ENCODE results near the gene PPP6R1.

PPP6R1 gene

DNA sequence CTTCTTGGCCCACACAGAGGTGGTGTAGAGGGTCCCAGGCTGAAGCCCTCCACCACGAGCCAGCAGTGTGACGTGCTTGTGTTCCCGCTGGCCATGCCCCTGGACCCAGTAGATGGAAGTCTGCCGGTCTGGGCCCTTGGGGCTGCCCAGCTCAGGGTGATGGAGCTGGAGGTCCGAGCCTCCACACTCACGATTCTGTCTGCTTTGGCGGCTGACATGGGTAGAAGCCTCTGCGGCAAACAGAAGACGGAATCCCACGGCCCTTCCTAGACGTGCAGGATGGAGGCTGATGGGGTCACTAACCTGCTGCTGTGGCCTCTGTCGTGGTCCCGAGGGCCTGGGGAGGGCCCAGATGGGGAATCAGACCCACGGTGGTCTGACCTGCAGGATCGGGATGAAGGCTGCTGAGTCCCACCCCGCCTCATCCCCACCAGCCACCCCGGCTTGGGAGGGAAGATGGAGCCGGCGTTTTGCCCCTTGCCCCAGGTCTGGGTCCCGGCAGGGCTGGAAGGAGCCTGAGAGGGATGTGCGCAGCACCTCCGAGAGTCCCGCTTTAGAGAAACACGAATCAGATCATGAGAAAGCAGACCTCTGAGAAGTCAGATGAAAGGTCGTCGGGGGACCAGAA, 34.7 kb downstream of the PPP6R1 start:
- peak overlapping the region; percentile 29 for H3K27ac ChIP-seq
- DNase-seq (ENCODE audit: low spot score): no peak
- TF ChIP-seq, protein P1, sequence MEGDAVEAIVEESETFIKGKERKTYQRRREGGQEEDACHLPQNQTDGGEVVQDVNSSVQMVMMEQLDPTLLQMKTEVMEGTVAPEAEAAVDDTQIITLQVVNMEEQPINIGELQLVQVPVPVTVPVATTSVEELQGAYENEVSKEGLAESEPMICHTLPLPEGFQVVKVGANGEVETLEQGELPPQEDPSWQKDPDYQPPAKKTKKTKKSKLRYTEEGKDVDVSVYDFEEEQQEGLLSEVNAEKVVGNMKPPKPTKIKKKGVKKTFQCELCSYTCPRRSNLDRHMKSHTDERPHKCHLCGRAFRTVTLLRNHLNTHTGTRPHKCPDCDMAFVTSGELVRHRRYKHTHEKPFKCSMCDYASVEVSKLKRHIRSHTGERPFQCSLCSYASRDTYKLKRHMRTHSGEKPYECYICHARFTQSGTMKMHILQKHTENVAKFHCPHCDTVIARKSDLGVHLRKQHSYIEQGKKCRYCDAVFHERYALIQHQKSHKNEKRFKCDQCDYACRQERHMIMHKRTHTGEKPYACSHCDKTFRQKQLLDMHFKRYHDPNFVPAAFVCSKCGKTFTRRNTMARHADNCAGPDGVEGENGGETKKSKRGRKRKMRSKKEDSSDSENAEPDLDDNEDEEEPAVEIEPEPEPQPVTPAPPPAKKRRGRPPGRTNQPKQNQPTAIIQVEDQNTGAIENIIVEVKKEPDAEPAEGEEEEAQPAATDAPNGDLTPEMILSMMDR (conservative IDR thresholded peaks at IDR 0.05; ENCODE audit: low read depth): no peak
- POLR2A ChIA-PET (ENCODE audit: low non-redundant PET): no interaction called here
- CTCF ChIA-PET: no interaction called here

DNA sequence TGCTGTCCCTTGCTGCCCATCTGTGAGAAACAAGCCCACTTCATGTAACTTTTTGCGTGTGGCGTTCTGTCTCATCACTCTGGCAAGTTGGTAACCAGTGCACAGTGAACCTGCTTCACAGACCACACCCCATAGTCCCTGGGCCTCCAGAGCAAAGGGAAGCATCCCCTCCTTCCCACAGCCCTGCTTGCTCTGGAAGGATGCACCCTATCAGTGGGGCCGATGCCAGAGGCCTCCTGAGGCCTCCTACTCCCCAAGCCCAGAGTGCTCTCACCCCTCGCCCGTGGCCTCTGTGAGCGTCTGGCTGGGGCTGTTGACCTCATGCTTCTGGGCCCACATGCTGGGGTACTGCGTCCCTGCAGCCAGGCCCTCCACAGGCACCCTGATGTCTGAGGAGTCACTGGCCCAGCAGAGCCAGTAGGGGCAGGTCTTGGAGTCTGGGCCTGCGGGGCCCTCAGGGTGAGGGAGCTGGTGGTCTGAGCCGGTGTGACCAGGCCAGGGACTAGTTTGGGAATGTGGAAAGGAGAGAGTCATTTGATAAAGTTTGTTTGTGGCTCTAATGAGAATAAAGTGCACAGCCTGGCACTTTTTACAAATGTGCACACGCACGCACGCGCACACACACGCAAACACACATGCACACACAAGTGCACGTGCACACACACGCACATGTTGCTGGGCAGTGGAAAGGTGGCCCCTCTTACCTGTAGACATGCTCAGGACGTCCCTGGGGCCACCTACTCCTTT, 35.4 kb downstream of the PPP6R1 start:
- TF ChIP-seq, protein P1 (conservative IDR thresholded peaks at IDR 0.05; ENCODE audit: low read depth): no peak
- ChIA-PET CTCF (no interaction called here), POLR2A (ENCODE audit: low non-redundant PET) (no interaction called here)
- H3K27ac ChIP-seq: peak overlapping the region; percentile 29
- DNase-seq (ENCODE audit: low spot score): no peak

DNA sequence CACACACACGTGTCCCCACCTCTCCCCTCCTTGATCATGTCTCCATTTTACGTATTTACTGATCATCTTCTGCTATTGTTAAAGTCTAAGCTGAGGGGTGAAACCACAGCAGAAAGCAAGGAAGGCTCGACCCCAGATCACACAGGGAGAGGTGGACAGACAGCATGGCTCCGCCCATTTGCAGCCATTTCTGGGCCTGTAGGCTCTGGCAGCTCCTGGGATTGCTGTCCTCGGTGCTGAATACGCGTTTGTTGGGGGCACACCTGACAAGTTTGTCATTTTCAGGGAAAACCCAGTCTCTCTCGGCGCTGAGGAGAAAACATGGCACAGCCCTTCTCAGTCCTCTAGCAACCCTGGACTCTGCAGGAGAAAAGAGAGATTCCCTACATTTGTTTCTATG, 38.3 kb downstream of the PPP6R1 start:
- DNase-seq (ENCODE audit: low spot score): no peak
- no peak overlapping the region for H3K27ac ChIP-seq
- CTCF ChIA-PET: no interaction called here
- TF ChIP-seq, protein P1 (conservative IDR thresholded peaks at IDR 0.05; ENCODE audit: low read depth): no peak
- POLR2A ChIA-PET (ENCODE audit: low non-redundant PET): no interaction called here

DNA sequence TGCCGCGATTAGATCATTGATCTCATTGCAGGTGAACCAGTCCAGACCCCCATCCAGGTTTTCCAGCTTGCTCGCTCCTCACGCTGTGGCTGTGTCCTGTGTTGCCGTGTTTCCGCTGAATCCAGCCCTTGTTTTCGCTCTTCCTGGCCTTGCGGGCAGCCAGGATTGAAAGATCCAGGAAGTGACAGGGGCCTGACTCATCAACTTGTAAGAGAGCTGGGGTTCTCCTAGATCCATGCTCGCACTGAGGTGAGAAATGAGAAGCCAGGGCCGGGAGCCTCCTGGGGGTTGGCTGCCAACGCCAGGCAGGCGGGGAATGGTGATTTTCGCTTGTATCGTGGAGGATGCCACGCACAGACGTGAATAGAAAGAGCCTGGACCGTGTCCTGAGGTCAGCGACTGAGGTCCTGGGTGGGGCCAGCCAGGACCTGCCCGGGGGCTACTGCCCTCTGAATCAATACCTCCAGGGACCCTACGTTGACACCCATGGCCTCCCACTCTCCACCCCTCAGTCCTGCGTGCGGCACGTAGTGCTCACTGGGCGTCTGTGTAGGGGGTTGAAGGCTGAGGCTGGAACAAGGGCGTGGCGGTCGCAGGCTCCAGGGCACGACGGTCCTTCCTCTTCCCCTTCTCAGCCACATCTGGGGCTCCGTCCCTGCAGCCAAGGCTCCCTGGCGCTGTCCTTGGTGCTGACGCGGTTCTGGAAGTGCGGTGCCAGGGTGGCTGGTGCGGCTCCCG, 42.2 kb downstream of the PPP6R1 start:
- DNase-seq (ENCODE audit: low spot score): peak; percentile 98
- TF ChIP-seq, protein P1 (conservative IDR thresholded peaks at IDR 0.05; ENCODE audit: low read depth): no peak
- CTCF ChIA-PET: no interaction called here
- POLR2A ChIA-PET (ENCODE audit: low non-redundant PET): interaction anchor here (0.6 to 1.1 kb wide), 2 partner anchors 43 to 59 kb away, joined by 3 to 5 read pairs; partner anchors contain the start of genes PPP6R1 and TNNI3
- peak overlapping the region; percentile 97 for H3K27ac ChIP-seq

DNA sequence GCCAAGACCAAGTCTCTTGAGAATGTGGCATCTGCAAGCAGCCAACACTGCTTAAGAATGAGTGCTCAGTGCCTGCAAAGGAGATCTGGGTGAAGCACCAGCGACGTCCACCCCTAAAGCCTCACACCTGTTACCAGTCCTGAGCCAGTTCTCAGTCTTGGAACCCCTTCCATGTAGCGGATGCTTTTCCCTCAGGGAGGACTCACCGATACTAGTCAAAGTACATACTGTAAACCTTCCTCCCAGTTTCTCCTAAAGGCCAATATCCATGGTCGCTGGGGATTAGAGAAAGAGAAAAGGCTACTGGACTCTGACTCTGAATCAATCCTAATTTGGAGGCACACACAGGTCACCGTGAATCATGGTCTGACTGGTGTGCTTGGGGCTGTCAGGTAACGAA, 45.3 kb downstream of the PPP6R1 start:
- TF ChIP-seq, protein P1 (conservative IDR thresholded peaks at IDR 0.05; ENCODE audit: low read depth): no peak
- ChIA-PET CTCF (interaction anchor here (0.6 kb wide), 1 partner anchor 14 kb away, joined by 4 read pairs; no protein-coding TSS in a partner anchor), POLR2A (ENCODE audit: low non-redundant PET) (no interaction called here)
- no peak for DNase-seq (ENCODE audit: low spot score)
- H3K27ac ChIP-seq: no peak overlapping the region

DNA sequence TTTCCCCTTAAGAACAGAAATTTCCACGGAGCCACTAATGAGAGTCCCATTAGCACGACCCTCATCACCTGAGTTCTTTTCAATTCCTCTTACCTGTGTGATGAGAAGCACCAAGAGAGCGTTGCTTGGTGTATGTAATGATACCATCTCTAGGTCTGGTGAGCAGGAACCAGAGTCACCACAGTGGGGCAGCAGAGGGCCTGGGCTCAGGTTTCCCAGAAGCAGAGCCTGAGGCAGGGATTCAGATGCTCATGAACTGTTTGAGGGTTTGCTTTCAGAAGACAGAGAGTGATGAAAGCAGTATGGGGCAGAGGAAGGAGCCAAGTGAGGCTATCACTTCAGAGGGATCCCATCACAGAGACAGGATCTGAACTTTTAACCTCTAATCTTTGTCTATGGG, 46.4 kb downstream of the PPP6R1 start:
- TF ChIP-seq, protein P1 (conservative IDR thresholded peaks at IDR 0.05; ENCODE audit: low read depth): no peak
- DNase-seq (ENCODE audit: low spot score): peak; percentile 44
- POLR2A ChIA-PET (ENCODE audit: low non-redundant PET): no interaction called here
- no peak overlapping the region for H3K27ac ChIP-seq
- CTCF ChIA-PET: interaction anchor here (0.7 kb wide), 1 partner anchor 66 kb away, joined by 3 read pairs; no protein-coding TSS in a partner anchor
